SJCRH30 (cell line): ENCODE data around the gene GK. TPM values are rescaled to one million over a fixed set of nuclear protein-coding genes. Genes with fewer than 3 reads are reported as not detected.

ENCODE experiments used
- total RNA-seq: library from RNA; depleted of rRNA; stranded (reverse); fragments of >200 nt; shearing (Covaris generic); gene quantifications from 2 replicates; pipeline ENCODE4 v1.2.3, GENCODE V29; 2014; rRNA removed

Gene GK
- total RNA-seq, 1 experiment from 2014 or later = 10.5 TPM

Other genes with a start within 250 kb of the GK start
- not detected in 2 replicates for gene TASL, start 75.7 kb upstream of the GK start, total RNA-seq
- gene TAB3, start 235.8 kb downstream of the GK start, total RNA-seq = 12.4 and 13.5 TPM in 2 replicates